Sigmoid colon (tissue), 4 donors: ENCODE measurements around the gene C3orf38.

ENCODE experiments used
- CTCF ChIP-seq, 4 experiments: fragments of 450-650 bp in 3 of 4; fragments of 200-600 bp in 1 of 4; IDR thresholded peaks; one replicate each; pipeline ENCODE4 v1.5.1; 2016 to 2019; ENCODE audit warnings: antibody characterized with exemption in 4 of 4, mild to moderate bottlenecking in 3 of 4, moderate library complexity in 2 of 4
- POLR2A ChIP-seq, 2 donors: fragments of 450-650 bp; IDR thresholded peaks; one replicate each; pipeline ENCODE4 v1.6.1; 2016; ENCODE audit warnings: antibody characterized with exemption in 2 of 2, mild to moderate bottlenecking in 2 of 2, moderate library complexity in 2 of 2
- POLR2AphosphoS5 ChIP-seq, 4 donors: sonication (generic); formaldehyde crosslinking; IDR thresholded peaks; one replicate each; pipeline ENCODE4 v1.6.1; 2017; ENCODE audit warnings: antibody characterized with exemption in 4 of 4

GRCh38 chr3:88166419-88166971 lies 16.7 kb downstream of the C3orf38 start:
- TF ChIP-seq POLR2A (IDR thresholded peaks at IDR 0.05), result no peak
- TF ChIP-seq POLR2AphosphoS5 (IDR thresholded peaks at IDR 0.05), result no peak
- no peak for TF ChIP-seq CTCF (IDR thresholded peaks at IDR 0.05)
